GM12873 (cell line): Measurements from ENCODE around the gene CDK5RAP3.

Source experiments
- CTCF ChIP-seq: IDR thresholded peaks from 2 replicates; pipeline ENCODE4 v1.5.1; 2012; ENCODE audit warnings: low read depth, mild to moderate bottlenecking, moderate library complexity, low read length, control low read depth; ENCODE audit not compliant: insufficient read depth; ENCODE audit errors: missing control alignments

CDK5RAP3 gene

GRCh38 chr17:47990962-47991731, 20.2 kb downstream of the CDK5RAP3 start:
- TF ChIP-seq CTCF = no peak

- no peak for TF ChIP-seq CTCF
These were observed 21.3 kb downstream of the CDK5RAP3 start for GRCh38 chr17:47992216-47992615.

- no peak for TF ChIP-seq CTCF
These were observed 22.2 kb downstream of the CDK5RAP3 start for GRCh38 chr17:47993031-47993564.

GRCh38 chr17:47993964-47994363, 23.1 kb downstream of the CDK5RAP3 start:
- no peak for TF ChIP-seq CTCF

GRCh38 chr17:47994724-47995123, 23.8 kb downstream of the CDK5RAP3 start:
- no peak for TF ChIP-seq CTCF

- no peak for TF ChIP-seq CTCF
These were observed 24.5 kb downstream of the CDK5RAP3 start for GRCh38 chr17:47995241-47995935.

- no peak for TF ChIP-seq CTCF
These were observed 25.3 kb downstream of the CDK5RAP3 start for GRCh38 chr17:47996201-47996600.
